ENCODE measurements around the gene MEST.
"Not testable (repeated sequence)": the region's sequence is repeated elsewhere in the genome, so short reads cannot be mapped to it uniquely, and the experiment has no call there.

The MEST gene

GRCh38 chr7:130483031-130483430 is 8.9 kb upstream of the MEST start:
- no peak overlapping the region for H3K4me3 ChIP-seq (ENCODE audit: low read depth, low read length)

DNA sequence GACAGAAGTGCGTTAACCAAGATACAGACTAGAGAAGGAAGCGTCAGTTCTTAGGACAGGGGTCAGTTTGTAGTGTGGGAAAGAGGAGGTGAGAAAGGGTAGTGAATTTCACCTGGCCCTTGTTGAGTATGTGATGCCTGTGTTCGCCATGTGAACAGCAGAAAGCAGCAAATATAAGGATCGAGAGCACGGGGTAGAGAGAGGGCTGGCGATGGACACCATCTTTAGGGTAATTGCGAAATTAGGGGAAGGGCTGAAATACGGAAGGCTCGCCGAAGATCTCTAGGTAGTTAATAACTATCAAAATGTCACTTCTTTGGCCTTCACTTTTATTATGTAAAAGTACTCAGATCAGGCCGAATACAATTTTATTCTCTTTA is 6.2 kb upstream of the MEST start:
- H3K4me3 ChIP-seq (ENCODE audit: low read depth, low read length), result peak overlapping the region; percentile 65

GRCh38 chr7:130486114-130486953 is 5.6 kb upstream of the MEST start:
- peak overlapping the region; percentile 65 for H3K4me3 ChIP-seq (ENCODE audit: low read depth, low read length)

DNA sequence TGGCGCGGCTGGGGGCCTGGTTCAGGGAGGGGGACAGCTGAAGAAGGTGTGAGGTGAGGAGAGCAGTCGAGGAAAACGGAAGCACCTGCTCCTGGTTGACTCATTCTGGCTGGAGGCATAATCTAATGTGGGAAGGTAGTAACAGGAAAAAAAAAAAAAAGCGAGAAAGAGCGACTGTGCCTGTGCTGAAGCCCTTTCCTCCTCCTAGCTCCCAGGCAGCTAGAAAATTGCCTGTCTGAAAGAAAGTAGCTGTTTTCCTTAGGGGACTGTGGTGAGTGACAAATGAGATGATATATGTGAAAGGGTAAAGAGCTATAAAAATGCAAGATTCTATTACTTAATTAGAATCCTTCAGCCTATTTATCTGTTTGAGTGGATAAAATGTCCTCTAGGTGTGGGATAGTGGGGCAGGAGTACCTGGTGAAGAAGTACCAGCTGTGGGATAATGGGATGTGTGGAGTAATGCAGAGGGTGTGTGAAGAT is 4.9 kb upstream of the MEST start:
- peak overlapping the region; percentile 65 for H3K4me3 ChIP-seq (ENCODE audit: low read depth, low read length)

DNA sequence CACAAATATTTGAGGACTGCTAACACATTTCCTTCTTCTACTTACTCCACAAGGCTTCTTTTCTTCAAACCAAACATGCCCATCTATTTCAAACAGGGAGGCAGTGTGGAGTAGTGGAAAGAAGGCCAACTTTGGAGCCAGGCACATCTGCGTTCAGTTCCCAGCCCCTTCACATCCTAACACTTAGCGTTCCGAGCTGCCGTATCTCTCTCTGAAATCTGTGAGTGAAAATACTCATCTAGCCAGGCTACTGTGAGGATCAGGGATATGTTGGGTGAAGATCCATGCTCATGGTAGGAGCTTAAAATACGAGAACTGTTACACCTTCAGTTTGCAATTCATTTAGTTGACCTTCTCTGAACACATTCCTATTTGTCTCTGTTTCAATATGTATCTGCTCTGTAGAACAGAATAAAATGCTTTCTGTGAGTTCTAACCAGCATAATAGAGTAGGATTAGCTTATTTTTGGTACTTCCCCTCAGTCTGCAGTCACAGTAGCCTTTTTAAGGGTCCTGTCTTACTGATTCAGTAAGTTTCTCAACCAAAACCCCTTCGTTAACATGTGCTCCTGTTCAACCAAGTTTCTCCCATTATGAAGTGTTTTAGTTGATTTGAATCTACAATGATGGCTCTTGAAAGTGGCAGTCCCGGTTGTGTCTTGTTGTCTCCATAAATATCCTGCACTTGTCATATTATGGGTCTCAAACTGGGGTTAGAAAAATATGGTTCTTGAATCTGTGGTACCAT is 3.3 kb upstream of the MEST start:
- H3K4me3 ChIP-seq (ENCODE audit: low read depth, low read length), result no peak overlapping the region

GRCh38 chr7:130489140-130489983 is 2.5 kb upstream of the MEST start:
- no peak overlapping the region for H3K4me3 ChIP-seq (ENCODE audit: low read depth, low read length)

- H3K4me3 ChIP-seq (ENCODE audit: low read depth, low read length), result peak overlapping the region; percentile 9
Observed at GRCh38 chr7:130490311-130490791, 1.5 kb upstream of the MEST start.

DNA sequence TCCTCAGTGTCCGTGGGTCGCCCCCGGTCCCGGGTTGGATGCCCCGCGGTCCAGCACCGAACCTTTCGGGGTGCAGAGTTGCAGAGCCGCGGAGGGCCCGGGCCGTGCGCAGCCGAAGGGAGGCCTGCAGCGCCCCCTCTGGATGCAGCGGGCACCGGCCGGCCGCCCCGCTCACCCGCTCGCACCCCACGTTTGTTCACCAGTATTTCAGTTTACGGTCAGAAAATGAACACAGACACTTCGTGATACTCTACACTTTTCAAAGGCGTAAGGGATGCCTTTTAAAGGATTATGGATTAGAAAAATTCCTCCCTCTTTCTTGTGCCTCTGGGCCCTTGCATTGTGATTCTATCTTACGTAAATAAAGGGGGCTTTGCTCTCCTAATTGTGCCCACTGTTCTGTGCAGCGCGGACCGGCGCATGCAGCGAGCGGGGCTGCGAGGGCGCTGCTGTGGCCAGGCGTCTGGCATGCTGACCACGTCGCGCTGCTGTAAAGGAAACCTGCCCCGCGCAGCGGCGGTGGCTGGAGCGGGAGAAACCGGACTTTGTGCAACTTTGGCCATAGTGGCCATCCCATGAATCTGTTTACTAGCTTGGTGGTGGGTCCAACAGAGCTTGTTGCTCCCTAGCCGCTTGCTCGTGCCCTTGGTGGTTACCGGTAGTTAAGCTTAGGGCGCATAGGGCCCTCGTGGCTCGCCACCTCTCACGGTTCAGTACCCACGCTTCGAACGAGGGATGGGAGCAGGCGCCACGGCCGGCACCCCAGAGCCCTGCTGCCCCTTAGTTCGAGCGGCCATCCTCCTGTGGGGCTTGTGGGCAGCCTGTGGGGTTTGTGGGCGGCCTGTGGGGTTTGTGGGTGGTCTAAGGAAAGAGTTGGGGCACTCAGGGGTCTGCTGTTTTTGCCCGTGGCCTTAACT is 739 bp upstream of the MEST start:
- H3K4me3 ChIP-seq (ENCODE audit: low read depth, low read length), result peak overlapping the region; percentile 40

GRCh38 chr7:130492523-130493274 is 814 bp downstream of the MEST start:
- peak overlapping the region; percentile 65 for H3K4me3 ChIP-seq (ENCODE audit: low read depth, low read length)

GRCh38 chr7:130493275-130493873 is 1.5 kb downstream of the MEST start:
- H3K4me3 ChIP-seq (ENCODE audit: low read depth, low read length), result peak overlapping the region; percentile 65

DNA sequence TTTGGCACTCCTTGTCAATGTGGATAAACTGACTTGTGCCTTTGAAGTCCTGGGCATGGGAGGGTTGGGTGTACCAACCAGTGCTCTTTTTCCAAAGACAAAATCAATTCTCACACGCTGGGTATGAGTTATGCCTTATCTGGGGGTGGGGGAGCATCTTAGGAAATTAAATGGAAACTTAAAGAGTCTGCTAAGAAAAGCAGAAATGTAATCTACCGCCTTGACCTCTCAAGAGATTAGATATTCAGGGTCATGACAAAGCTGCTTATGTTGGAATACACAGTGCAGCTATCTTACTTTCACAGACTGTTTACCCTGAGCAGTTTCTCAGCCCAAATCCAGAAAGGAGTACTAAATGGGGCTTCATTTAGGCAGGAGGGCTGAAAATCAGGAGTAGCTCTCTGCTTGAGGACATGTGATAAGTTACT is 2.6 kb downstream of the MEST start:
- no peak overlapping the region for H3K4me3 ChIP-seq (ENCODE audit: low read depth, low read length)

- H3K4me3 ChIP-seq (ENCODE audit: low read depth, low read length), result no peak overlapping the region
Observed at GRCh38 chr7:130500463-130500862, 8.6 kb downstream of the MEST start.

DNA sequence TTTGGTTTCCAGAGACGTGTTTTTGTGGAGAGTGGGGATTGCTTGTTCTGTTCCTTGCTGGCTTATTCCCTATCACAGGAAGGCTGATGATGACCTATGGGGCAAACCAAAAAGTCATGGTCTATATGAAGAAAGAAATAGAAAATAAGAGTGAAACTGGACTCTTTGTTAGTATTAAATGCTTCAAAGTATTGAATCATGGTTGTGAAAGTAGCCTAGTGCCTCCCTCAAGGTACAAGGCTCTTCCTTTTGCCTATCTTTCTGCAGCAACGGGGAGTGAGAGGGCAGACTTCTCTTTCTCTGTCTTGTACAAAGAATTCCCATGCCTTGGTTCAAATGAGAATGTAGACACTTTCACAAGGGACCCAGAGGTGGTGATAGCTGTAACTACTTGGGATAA is 9.0 kb downstream of the MEST start:
- H3K4me3 ChIP-seq (ENCODE audit: low read depth, low read length), result no peak overlapping the region

DNA sequence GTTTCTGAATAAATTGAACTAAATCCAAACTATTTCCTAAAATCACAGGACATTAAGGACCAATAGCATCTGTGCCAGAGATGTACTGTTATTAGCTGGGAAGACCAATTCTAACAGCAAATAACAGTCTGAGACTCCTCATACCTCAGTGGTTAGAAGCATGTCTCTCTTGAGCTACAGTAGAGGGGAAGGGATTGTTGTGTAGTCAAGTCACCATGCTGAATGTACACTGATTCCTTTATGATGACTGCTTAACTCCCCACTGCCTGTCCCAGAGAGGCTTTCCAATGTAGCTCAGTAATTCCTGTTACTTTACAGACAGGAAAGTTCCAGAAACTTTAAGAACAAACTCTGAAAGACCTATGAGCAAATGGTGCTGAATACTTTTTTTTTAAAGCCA is 13.9 kb downstream of the MEST start:
- no peak overlapping the region for H3K4me3 ChIP-seq (ENCODE audit: low read depth, low read length)

DNA sequence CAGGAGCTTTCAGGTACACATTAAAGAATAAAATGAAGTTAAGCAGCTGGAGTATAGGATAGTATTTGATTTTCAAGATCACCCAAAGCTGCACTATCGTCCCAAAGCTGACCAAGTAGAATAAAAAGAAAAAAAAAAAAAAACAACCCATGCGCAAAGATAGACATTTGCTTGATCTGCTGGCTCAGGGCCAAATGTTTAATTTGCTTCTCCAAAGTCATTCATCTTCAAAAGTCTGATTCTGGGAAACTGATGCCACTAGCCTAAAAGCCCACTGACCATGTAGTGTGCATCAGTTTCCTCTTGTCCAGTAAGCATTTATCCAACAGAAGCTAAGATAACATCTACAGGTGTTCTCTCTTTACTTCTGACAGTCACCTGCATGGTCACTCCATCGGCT is 14.5 kb downstream of the MEST start:
- no peak overlapping the region for H3K4me3 ChIP-seq (ENCODE audit: low read depth, low read length)

DNA sequence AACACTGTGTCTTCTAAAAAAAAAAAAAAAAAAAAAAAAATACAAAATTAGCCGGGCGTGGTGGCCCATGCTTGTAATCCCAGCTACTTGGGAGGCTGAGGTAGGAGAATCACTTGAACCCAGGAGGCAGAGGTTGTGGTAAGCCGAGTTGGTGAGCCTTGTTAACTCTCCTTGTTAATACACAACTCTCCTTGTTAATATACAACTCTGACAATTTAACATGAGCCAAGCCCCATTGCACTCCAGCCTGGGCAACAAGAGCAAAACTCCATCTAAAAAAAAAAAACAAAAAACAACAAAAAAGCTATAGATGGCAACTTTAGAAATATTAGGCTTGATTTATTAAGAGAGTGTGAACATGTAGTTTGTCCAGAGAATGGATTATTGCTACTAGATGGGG is 20.2 kb downstream of the MEST start:
- H3K4me3 ChIP-seq (ENCODE audit: low read depth, low read length), result not testable (repeated sequence)

- no peak overlapping the region for H3K4me3 ChIP-seq (ENCODE audit: low read depth, low read length)
Observed at GRCh38 chr7:130513447-130513846, 21.6 kb downstream of the MEST start.

DNA sequence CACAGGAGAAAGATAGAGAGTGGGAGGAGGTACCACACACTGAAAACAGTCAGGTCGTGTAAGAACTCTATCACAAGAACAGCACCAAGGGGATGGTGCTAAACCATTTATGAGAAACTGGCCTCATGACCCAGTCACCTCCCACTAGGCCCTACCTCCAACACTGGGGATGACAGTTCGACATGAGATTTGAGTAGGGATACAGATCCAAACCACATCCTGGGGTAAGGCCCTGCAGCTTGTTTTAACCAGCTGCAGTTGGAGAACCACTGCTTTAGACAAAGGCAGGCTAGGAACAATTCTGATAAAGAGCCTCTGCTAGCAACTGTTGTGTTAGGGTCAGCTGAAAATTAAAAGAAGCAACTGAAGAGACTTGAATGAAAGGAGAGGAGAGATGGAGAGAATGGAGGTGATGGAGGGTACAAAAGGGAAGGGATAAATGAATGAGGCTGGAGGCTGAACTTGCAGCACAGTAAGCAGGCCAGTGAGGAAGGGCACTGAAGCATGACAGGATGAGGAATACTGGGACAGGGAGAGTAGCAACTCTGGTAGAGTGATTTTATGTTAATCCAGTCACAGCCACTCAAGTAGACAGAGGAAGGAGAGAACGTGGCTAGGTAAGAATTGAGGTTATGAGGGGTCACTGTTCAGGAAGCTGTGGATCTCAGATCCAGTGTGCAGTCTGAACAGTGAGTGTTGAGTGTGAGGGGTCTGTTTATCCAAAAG is 23.6 kb downstream of the MEST start:
- no peak overlapping the region for H3K4me3 ChIP-seq (ENCODE audit: low read depth, low read length)
